Smooth muscle cell (in vitro differentiated cells): ENCODE data around the gene FAF1. TPM values are rescaled to one million over a fixed set of nuclear protein-coding genes. Genes with fewer than 3 reads are reported as not detected.

ENCODE experiments used
- DNase-seq: peaks from one replicate; lab custom pipeline; 2025; ENCODE audit not compliant: unreplicated experiment; lab: John Stamatoyannopoulos, UW
- H2AFZ ChIP-seq: fragments of 200-600 bp; sonication (generic); 2 replicates; pipeline ENCODE4 v1.6.0; 2016; ENCODE audit warnings: antibody characterized with exemption, low read depth, mild to moderate bottlenecking
- H3F3A ChIP-seq: fragments of 200-600 bp; sonication (generic); 2 replicates; pipeline ENCODE4 v1.6.0; 2017; ENCODE audit warnings: antibody characterized with exemption, low read depth
- H3K27ac ChIP-seq: fragments of 200-600 bp; sonication (generic); 2 replicates; pipeline ENCODE4 v1.5.1; 2016; ENCODE audit warnings: low read depth, mild to moderate bottlenecking
- H3K27me3 ChIP-seq: fragments of 200-600 bp; sonication (generic); 2 replicates; pipeline ENCODE4 v1.6.1; 2016; ENCODE audit warnings: low read depth, mild to moderate bottlenecking
- H3K36me3 ChIP-seq: fragments of 200-600 bp; sonication (generic); 2 replicates; pipeline ENCODE4 v1.5.1; 2016; ENCODE audit warnings: low read depth
- H3K4me1 ChIP-seq: fragments of 200-600 bp; sonication (generic); 2 replicates; pipeline ENCODE4 v1.5.1; 2016; ENCODE audit warnings: low read depth
- H3K4me2 ChIP-seq: fragments of 200-600 bp; sonication (generic); 2 replicates; pipeline ENCODE4 v1.6.0; 2016; ENCODE audit warnings: mild to moderate bottlenecking
- H3K4me3 ChIP-seq: fragments of 200-600 bp; sonication (generic); 2 replicates; pipeline ENCODE4 v1.5.1; 2016; ENCODE audit warnings: mild to moderate bottlenecking
- H3K79me2 ChIP-seq: fragments of 200-600 bp; sonication (generic); 2 replicates; pipeline ENCODE4 v1.6.0; 2016; ENCODE audit warnings: low read depth, mild to moderate bottlenecking
- H3K9ac ChIP-seq: fragments of 200-600 bp; sonication (generic); 2 replicates; pipeline ENCODE4 v1.6.0; 2016; ENCODE audit warnings: low read depth
- H3K9me3 ChIP-seq: fragments of 200-600 bp; sonication (generic); replicated peaks from 2 replicates; pipeline ENCODE4 v1.5.1; 2016; ENCODE audit warnings: low read depth
- H4K20me1 ChIP-seq: fragments of 200-600 bp; sonication (generic); 2 replicates; pipeline ENCODE4 v1.6.0; 2016; ENCODE audit warnings: low read depth
- WGBS: methylation state at CpG from one replicate; pipeline ENCODE4 v1.1.7; 2016; ENCODE audit warnings: low lambda C conversion rate; 5-methylcytosine and 5-hydroxymethylcytosine counted together
- polyA plus RNA-seq: library from polyadenylated mRNA; unstranded; fragments of >200 nt; fragmentation: Nextera tagmentation; extraction: Ambion mirVana; gene quantifications from 2 replicates; pipeline ENCODE4 v1.2.1, GENCODE V29; 2016
- total RNA-seq: library from RNA; depleted of rRNA; stranded (reverse); fragments of >200 nt; gene quantifications from 2 replicates; pipeline ENCODE4 v1.2.3, GENCODE V29; 2014
- TF ChIP-seq, protein P1 (sequence below): fragments of 200-600 bp; sonication (generic); IDR thresholded peaks from 2 replicates; pipeline ENCODE4 v1.5.1; 2017; ENCODE audit warnings: borderline replicate concordance, mild to moderate bottlenecking, antibody characterized with exemption; ENCODE audit not compliant: insufficient read depth, poor library complexity, severe bottlenecking

Gene FAF1
- total and polyA plus RNA-seq, 2 experiments from 2014 or later: 51.5 to 51.6 TPM

- Histone ChIP-seq H3K36me3 (no peaks in the 10 kb centered on the region), H3K27ac (no peak overlapping the region), H2AFZ (no peak overlapping the region), H3K4me3 (no peak overlapping the region), H3K9me3 (no peaks in the 10 kb centered on the region), H4K20me1 (no peaks in the 10 kb centered on the region), H3K4me1 (peaks cover 10% of the 10 kb centered on the region), H3K27me3 (peaks cover 87% of the 10 kb centered on the region), H3K9ac (no peak overlapping the region), H3F3A (no peaks in the 10 kb centered on the region), H3K4me2 (no peak overlapping the region), H3K79me2 (no peaks in the 10 kb centered on the region)
- DNase-seq: no peak
- WGBS: 16% methylated on average over 13 of the region's 13 CpGs
- TF ChIP-seq, protein P1, sequence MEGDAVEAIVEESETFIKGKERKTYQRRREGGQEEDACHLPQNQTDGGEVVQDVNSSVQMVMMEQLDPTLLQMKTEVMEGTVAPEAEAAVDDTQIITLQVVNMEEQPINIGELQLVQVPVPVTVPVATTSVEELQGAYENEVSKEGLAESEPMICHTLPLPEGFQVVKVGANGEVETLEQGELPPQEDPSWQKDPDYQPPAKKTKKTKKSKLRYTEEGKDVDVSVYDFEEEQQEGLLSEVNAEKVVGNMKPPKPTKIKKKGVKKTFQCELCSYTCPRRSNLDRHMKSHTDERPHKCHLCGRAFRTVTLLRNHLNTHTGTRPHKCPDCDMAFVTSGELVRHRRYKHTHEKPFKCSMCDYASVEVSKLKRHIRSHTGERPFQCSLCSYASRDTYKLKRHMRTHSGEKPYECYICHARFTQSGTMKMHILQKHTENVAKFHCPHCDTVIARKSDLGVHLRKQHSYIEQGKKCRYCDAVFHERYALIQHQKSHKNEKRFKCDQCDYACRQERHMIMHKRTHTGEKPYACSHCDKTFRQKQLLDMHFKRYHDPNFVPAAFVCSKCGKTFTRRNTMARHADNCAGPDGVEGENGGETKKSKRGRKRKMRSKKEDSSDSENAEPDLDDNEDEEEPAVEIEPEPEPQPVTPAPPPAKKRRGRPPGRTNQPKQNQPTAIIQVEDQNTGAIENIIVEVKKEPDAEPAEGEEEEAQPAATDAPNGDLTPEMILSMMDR: no peak
Measured at GRCh38 chr1:50973875-50974617, 14.0 kb upstream of the FAF1 start.

GRCh38 chr1:50973255-50973654, 13.2 kb upstream of the FAF1 start:
- Histone ChIP-seq H3K9me3 (no peaks in the 10 kb centered on the region), H3F3A (no peaks in the 10 kb centered on the region), H3K36me3 (no peaks in the 10 kb centered on the region), H3K27ac (no peak overlapping the region), H3K79me2 (no peaks in the 10 kb centered on the region), H2AFZ (no peak overlapping the region), H4K20me1 (no peaks in the 10 kb centered on the region), H3K4me3 (no peak overlapping the region), H3K4me1 (peaks cover 10% of the 10 kb centered on the region), H3K4me2 (no peak overlapping the region), H3K9ac (no peak overlapping the region), H3K27me3 (peaks cover 79% of the 10 kb centered on the region)
- TF ChIP-seq, protein P1: no peak
- no peak for DNase-seq
- WGBS: 48% methylated on average over 1 of the region's 1 CpG

DNA sequence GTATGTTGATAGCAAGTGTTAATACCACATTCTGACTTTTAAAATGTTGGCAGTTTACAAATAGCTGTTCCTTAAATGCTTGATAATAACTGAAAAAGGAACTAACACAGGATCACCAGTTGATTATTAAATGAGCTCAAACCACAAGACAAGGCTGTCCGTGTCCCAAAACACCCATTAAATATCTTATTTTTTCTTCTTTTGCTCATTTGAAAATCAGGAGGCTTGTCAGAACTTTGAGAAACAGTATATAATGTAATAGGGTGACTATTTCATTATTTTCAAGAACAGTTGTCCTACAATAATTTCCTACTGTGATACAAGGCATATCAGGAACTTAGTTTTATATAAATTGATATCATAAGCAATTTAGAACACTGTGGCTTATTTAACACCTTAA, 12.7 kb upstream of the FAF1 start:
- Histone ChIP-seq H2AFZ (no peak overlapping the region), H3K9ac (no peak overlapping the region), H3K9me3 (no peaks in the 10 kb centered on the region), H3K4me2 (no peak overlapping the region), H3K36me3 (no peaks in the 10 kb centered on the region), H3K27me3 (peaks cover 75% of the 10 kb centered on the region), H4K20me1 (no peaks in the 10 kb centered on the region), H3K79me2 (no peaks in the 10 kb centered on the region), H3F3A (peaks cover 1% of the 10 kb centered on the region), H3K27ac (no peak overlapping the region), H3K4me3 (no peak overlapping the region), H3K4me1 (peaks cover 10% of the 10 kb centered on the region)
- DNase-seq: no peak
- TF ChIP-seq, protein P1: no peak
- WGBS: 38% methylated on average over 1 of the region's 1 CpG

DNA sequence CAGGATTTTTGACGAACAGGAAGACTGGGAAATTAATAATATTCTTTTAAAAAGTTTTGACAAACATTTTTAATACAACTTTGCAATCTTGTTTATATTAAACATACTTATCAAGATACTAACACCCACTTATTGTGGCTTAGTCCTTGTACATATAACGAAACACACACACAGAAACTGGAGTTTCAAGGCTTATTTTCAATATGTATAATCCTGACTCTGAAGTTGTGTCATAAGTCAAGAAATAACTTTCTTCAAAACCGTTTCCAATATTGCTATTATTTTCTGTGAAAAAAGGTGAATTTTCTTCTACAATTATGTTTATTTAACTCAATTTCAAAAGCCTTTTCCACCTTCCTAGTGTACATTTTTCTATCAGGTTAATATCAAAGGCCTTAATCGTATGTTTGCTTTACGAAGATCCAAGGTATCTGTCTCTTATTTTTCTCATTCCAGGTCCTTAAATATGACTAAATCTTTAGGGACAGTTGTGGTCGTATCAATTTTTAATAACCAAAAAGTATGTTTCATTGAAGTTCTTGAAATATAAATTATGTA, 11.8 kb upstream of the FAF1 start:
- no peak for DNase-seq
- Histone ChIP-seq H3K36me3 (no peaks in the 10 kb centered on the region), H4K20me1 (no peaks in the 10 kb centered on the region), H3F3A (peaks cover 7% of the 10 kb centered on the region), H3K4me1 (peaks cover 3% of the 10 kb centered on the region), H3K9me3 (no peaks in the 10 kb centered on the region), H3K4me3 (no peak overlapping the region), H2AFZ (no peak overlapping the region), H3K27ac (no peak overlapping the region), H3K4me2 (no peak overlapping the region), H3K79me2 (no peaks in the 10 kb centered on the region), H3K27me3 (peaks cover 68% of the 10 kb centered on the region), H3K9ac (no peak overlapping the region)
- WGBS: 65% methylated on average over 6 of the region's 6 CpGs
- TF ChIP-seq, protein P1: no peak
